ENCODE measurements around the gene EPS15.

EPS15 gene

GRCh38 chr1:51351907-51352306 is 167.2 kb downstream of the EPS15 start:
- H3K4me1 ChIP-seq (ENCODE audit: control insufficient read depth, low read depth, low read length): no peaks in the 10 kb centered on the region
- H3K36me3 ChIP-seq (ENCODE audit: control insufficient read depth, low read depth, low read length): peaks cover 5% of the 10 kb centered on the region
- no peak overlapping the region for H3K4me3 ChIP-seq (ENCODE audit: low read length)

GRCh38 chr1:51349862-51350261 is 169.2 kb downstream of the EPS15 start:
- H3K27ac ChIP-seq (ENCODE audit: low read length): no peak overlapping the region
- no peaks in the 10 kb centered on the region for H3K9me3 ChIP-seq (ENCODE audit: control insufficient read depth, low read depth, low read length)
- no peak overlapping the region for H3K9ac ChIP-seq (ENCODE audit: low read length)
- no peaks in the 10 kb centered on the region for H3K4me1 ChIP-seq (ENCODE audit: control insufficient read depth, low read depth, low read length)
- peaks cover 1% of the 10 kb centered on the region for H3K36me3 ChIP-seq (ENCODE audit: control insufficient read depth, low read depth, low read length)
- no peaks in the 10 kb centered on the region for H3K27me3 ChIP-seq (ENCODE audit: control insufficient read depth, insufficient read depth, low read length)
- no peak overlapping the region for H3K4me3 ChIP-seq (ENCODE audit: low read length)

More at GRCh38 chr1:51351907-51352306, 167.2 kb downstream of the EPS15 start:
- H3K27ac ChIP-seq (ENCODE audit: low read length): no peak overlapping the region
- H3K9ac ChIP-seq (ENCODE audit: low read length): no peak overlapping the region
- H3K9me3 ChIP-seq (ENCODE audit: control insufficient read depth, low read depth, low read length): no peaks in the 10 kb centered on the region
- H3K27me3 ChIP-seq (ENCODE audit: control insufficient read depth, insufficient read depth, low read length): no peaks in the 10 kb centered on the region

- H3K4me1 ChIP-seq (ENCODE audit: control insufficient read depth, low read depth, low read length): no peaks in the 10 kb centered on the region
- no peak overlapping the region for H3K9ac ChIP-seq (ENCODE audit: low read length)
- no peak overlapping the region for H3K27ac ChIP-seq (ENCODE audit: low read length)
- no peaks in the 10 kb centered on the region for H3K9me3 ChIP-seq (ENCODE audit: control insufficient read depth, low read depth, low read length)
- H3K4me3 ChIP-seq (ENCODE audit: low read length): no peak overlapping the region
- H3K27me3 ChIP-seq (ENCODE audit: control insufficient read depth, insufficient read depth, low read length): peaks cover 15% of the 10 kb centered on the region
- no peaks in the 10 kb centered on the region for H3K36me3 ChIP-seq (ENCODE audit: control insufficient read depth, low read depth, low read length)
Measured at GRCh38 chr1:51348147-51348527, 170.9 kb downstream of the EPS15 start.

GRCh38 chr1:51347398-51348146 is 171.5 kb downstream of the EPS15 start:
- Histone ChIP-seq H3K4me3 (ENCODE audit: low read length) (no peak overlapping the region), H3K9me3 (ENCODE audit: control insufficient read depth, low read depth, low read length) (no peaks in the 10 kb centered on the region), H3K4me1 (ENCODE audit: control insufficient read depth, low read depth, low read length) (no peaks in the 10 kb centered on the region), H3K27ac (ENCODE audit: low read length) (no peak overlapping the region), H3K9ac (ENCODE audit: low read length) (no peak overlapping the region), H3K36me3 (ENCODE audit: control insufficient read depth, low read depth, low read length) (no peaks in the 10 kb centered on the region), H3K27me3 (ENCODE audit: control insufficient read depth, insufficient read depth, low read length) (peaks cover 16% of the 10 kb centered on the region)

- H3K36me3 ChIP-seq (ENCODE audit: control insufficient read depth, low read depth, low read length): no peaks in the 10 kb centered on the region
- no peaks in the 10 kb centered on the region for H3K4me1 ChIP-seq (ENCODE audit: control insufficient read depth, low read depth, low read length)
- H3K27me3 ChIP-seq (ENCODE audit: control insufficient read depth, insufficient read depth, low read length): peaks cover 16% of the 10 kb centered on the region
- H3K4me3 ChIP-seq (ENCODE audit: low read length): no peak overlapping the region
- H3K27ac ChIP-seq (ENCODE audit: low read length): no peak overlapping the region
- H3K9me3 ChIP-seq (ENCODE audit: control insufficient read depth, low read depth, low read length): no peaks in the 10 kb centered on the region
- H3K9ac ChIP-seq (ENCODE audit: low read length): no peak overlapping the region
Measured at GRCh38 chr1:51346086-51346942, 172.8 kb downstream of the EPS15 start.

GRCh38 chr1:51345300-51345687 is 173.8 kb downstream of the EPS15 start:
- no peaks in the 10 kb centered on the region for H3K9me3 ChIP-seq (ENCODE audit: control insufficient read depth, low read depth, low read length)
- no peaks in the 10 kb centered on the region for H3K36me3 ChIP-seq (ENCODE audit: control insufficient read depth, low read depth, low read length)
- H3K4me1 ChIP-seq (ENCODE audit: control insufficient read depth, low read depth, low read length): no peaks in the 10 kb centered on the region
- no peak overlapping the region for H3K27ac ChIP-seq (ENCODE audit: low read length)
- peaks cover 16% of the 10 kb centered on the region for H3K27me3 ChIP-seq (ENCODE audit: control insufficient read depth, insufficient read depth, low read length)
- no peak overlapping the region for H3K9ac ChIP-seq (ENCODE audit: low read length)
- H3K4me3 ChIP-seq (ENCODE audit: low read length): no peak overlapping the region

- no peak overlapping the region for H3K27ac ChIP-seq (ENCODE audit: low read length)
- peaks cover 16% of the 10 kb centered on the region for H3K27me3 ChIP-seq (ENCODE audit: control insufficient read depth, insufficient read depth, low read length)
- no peaks in the 10 kb centered on the region for H3K9me3 ChIP-seq (ENCODE audit: control insufficient read depth, low read depth, low read length)
- H3K9ac ChIP-seq (ENCODE audit: low read length): no peak overlapping the region
- peak overlapping the region; percentile 49 for H3K4me3 ChIP-seq (ENCODE audit: low read length)
- no peaks in the 10 kb centered on the region for H3K4me1 ChIP-seq (ENCODE audit: control insufficient read depth, low read depth, low read length)
- H3K36me3 ChIP-seq (ENCODE audit: control insufficient read depth, low read depth, low read length): no peaks in the 10 kb centered on the region
Measured at GRCh38 chr1:51344602-51345299, 174.3 kb downstream of the EPS15 start.

GRCh38 chr1:51344276-51344601 is 174.8 kb downstream of the EPS15 start:
- H3K4me1 ChIP-seq (ENCODE audit: control insufficient read depth, low read depth, low read length): no peaks in the 10 kb centered on the region
- peaks cover 16% of the 10 kb centered on the region for H3K27me3 ChIP-seq (ENCODE audit: control insufficient read depth, insufficient read depth, low read length)
- no peaks in the 10 kb centered on the region for H3K36me3 ChIP-seq (ENCODE audit: control insufficient read depth, low read depth, low read length)
- no peak overlapping the region for H3K27ac ChIP-seq (ENCODE audit: low read length)
- H3K9ac ChIP-seq (ENCODE audit: low read length): no peak overlapping the region
- no peaks in the 10 kb centered on the region for H3K9me3 ChIP-seq (ENCODE audit: control insufficient read depth, low read depth, low read length)
- peak overlapping the region; percentile 49 for H3K4me3 ChIP-seq (ENCODE audit: low read length)

- no peaks in the 10 kb centered on the region for H3K4me1 ChIP-seq (ENCODE audit: control insufficient read depth, low read depth, low read length)
- no peak overlapping the region for H3K27ac ChIP-seq (ENCODE audit: low read length)
- H3K9me3 ChIP-seq (ENCODE audit: control insufficient read depth, low read depth, low read length): no peaks in the 10 kb centered on the region
- no peaks in the 10 kb centered on the region for H3K36me3 ChIP-seq (ENCODE audit: control insufficient read depth, low read depth, low read length)
- H3K9ac ChIP-seq (ENCODE audit: low read length): no peak overlapping the region
- H3K27me3 ChIP-seq (ENCODE audit: control insufficient read depth, insufficient read depth, low read length): peaks cover 16% of the 10 kb centered on the region
- no peak overlapping the region for H3K4me3 ChIP-seq (ENCODE audit: low read length)
Measured at GRCh38 chr1:51343624-51344023, 175.4 kb downstream of the EPS15 start.

- Histone ChIP-seq H3K4me1 (ENCODE audit: control insufficient read depth, low read depth, low read length) (no peaks in the 10 kb centered on the region), H3K9ac (ENCODE audit: low read length) (no peak overlapping the region), H3K36me3 (ENCODE audit: control insufficient read depth, low read depth, low read length) (no peaks in the 10 kb centered on the region), H3K27ac (ENCODE audit: low read length) (no peak overlapping the region), H3K27me3 (ENCODE audit: control insufficient read depth, insufficient read depth, low read length) (peaks cover 16% of the 10 kb centered on the region), H3K9me3 (ENCODE audit: control insufficient read depth, low read depth, low read length) (no peaks in the 10 kb centered on the region), H3K4me3 (ENCODE audit: low read length) (no peak overlapping the region)
Measured at GRCh38 chr1:51342591-51343206, 176.4 kb downstream of the EPS15 start.

- H3K9me3 ChIP-seq (ENCODE audit: control insufficient read depth, low read depth, low read length): no peaks in the 10 kb centered on the region
- no peak overlapping the region for H3K4me3 ChIP-seq (ENCODE audit: low read length)
- no peaks in the 10 kb centered on the region for H3K36me3 ChIP-seq (ENCODE audit: control insufficient read depth, low read depth, low read length)
- H3K4me1 ChIP-seq (ENCODE audit: control insufficient read depth, low read depth, low read length): no peaks in the 10 kb centered on the region
- H3K9ac ChIP-seq (ENCODE audit: low read length): no peak overlapping the region
- H3K27me3 ChIP-seq (ENCODE audit: control insufficient read depth, insufficient read depth, low read length): peaks cover 16% of the 10 kb centered on the region
- no peak overlapping the region for H3K27ac ChIP-seq (ENCODE audit: low read length)
Measured at GRCh38 chr1:51341876-51342496, 177.1 kb downstream of the EPS15 start.
